SU-DHL-6 (cell line): Measurements from ENCODE around the gene SYTL5.
"Not testable (repeated sequence)": the region's sequence is repeated elsewhere in the genome, so short reads cannot be mapped to it uniquely, and the experiment has no call there.

Experiments used
- EZH2phosphoT487 ChIP-seq: fragments of 200-600 bp; sonication (generic), shearing (Covaris generic); conservative IDR thresholded peaks from 2 replicates; pipeline ENCODE4 v1.6.1; 2018; ENCODE audit warnings: mild to moderate bottlenecking, antibody characterized with exemption, low read length, moderate library complexity, mixed read lengths
- TF ChIP-seq, protein P1 (sequence below): fragments of 200-600 bp; sonication (generic); IDR thresholded peaks from one replicate; pipeline ENCODE4 v1.5.1; 2017; ENCODE audit warnings: antibody characterized with exemption, mild to moderate bottlenecking, low read length, moderate library complexity; ENCODE audit not compliant: insufficient read depth, poor library complexity, severe bottlenecking

DNA sequence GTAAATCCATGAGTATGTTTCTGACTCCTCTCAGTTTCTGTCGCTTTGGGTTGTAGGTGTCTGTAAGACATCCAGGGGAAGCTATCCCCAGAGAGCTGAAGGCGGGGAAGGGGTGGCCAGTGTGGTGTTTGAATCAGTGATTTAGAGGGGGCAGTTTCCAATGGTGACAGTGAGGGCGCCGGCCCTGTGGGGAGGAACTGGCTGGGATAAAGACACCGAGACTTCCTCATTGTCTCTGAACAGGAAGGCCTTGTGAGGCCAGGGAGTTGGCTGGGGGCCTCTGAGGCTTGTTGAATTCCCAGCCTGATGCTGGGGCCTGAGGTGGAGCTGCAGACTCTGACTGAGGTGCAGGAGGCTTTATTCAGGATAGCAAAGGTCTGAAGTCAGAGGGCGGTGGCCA lies 15.1 kb upstream of the SYTL5 start:
- TF ChIP-seq, protein P1, sequence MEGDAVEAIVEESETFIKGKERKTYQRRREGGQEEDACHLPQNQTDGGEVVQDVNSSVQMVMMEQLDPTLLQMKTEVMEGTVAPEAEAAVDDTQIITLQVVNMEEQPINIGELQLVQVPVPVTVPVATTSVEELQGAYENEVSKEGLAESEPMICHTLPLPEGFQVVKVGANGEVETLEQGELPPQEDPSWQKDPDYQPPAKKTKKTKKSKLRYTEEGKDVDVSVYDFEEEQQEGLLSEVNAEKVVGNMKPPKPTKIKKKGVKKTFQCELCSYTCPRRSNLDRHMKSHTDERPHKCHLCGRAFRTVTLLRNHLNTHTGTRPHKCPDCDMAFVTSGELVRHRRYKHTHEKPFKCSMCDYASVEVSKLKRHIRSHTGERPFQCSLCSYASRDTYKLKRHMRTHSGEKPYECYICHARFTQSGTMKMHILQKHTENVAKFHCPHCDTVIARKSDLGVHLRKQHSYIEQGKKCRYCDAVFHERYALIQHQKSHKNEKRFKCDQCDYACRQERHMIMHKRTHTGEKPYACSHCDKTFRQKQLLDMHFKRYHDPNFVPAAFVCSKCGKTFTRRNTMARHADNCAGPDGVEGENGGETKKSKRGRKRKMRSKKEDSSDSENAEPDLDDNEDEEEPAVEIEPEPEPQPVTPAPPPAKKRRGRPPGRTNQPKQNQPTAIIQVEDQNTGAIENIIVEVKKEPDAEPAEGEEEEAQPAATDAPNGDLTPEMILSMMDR = not testable (repeated sequence)
- not testable (repeated sequence) for TF ChIP-seq EZH2phosphoT487
